H9 (cell line): ENCODE data around the gene ARHGAP26. TPM values are rescaled to one million over a fixed set of nuclear protein-coding genes. Genes with fewer than 3 reads are reported as not detected.

Experiments
- DNase-seq: peaks from one replicate; pipeline ENCODE4 v3.0.0-alpha.2; 2017
- H2AFZ ChIP-seq: one replicate; pipeline ENCODE4 v1.6.1; 2013; ENCODE audit warnings: mild to moderate bottlenecking, low read length, control low read depth, moderate library complexity
- H2AK5ac ChIP-seq: 2 replicates; pipeline ENCODE4 v1.6.1; 2013; ENCODE audit warnings: low read length, control low read depth, mixed read lengths; ENCODE audit not compliant: insufficient read length
- H2BK120ac ChIP-seq: one replicate; pipeline ENCODE4 v1.6.1; 2013; ENCODE audit warnings: low read depth, mild to moderate bottlenecking, low read length, control low read depth, inconsistent platforms; ENCODE audit not compliant: poor library complexity, severe bottlenecking
- H2BK12ac ChIP-seq: 2 replicates; pipeline ENCODE4 v1.6.1; 2013; ENCODE audit warnings: low read length, control low read depth, mixed read lengths, low read depth; ENCODE audit not compliant: insufficient read length
- H2BK15ac ChIP-seq: 2 replicates; pipeline ENCODE4 v1.6.1; 2013; ENCODE audit warnings: low read depth, low read length, control low read depth
- H2BK20ac ChIP-seq: one replicate; pipeline ENCODE4 v1.6.1; 2013; ENCODE audit warnings: low read depth, mild to moderate bottlenecking, low read length, control low read depth, inconsistent platforms; ENCODE audit not compliant: poor library complexity, severe bottlenecking
- H2BK5ac ChIP-seq: 2 replicates; pipeline ENCODE4 v1.6.1; 2013; ENCODE audit warnings: low read length, control low read depth, mixed read lengths; ENCODE audit not compliant: insufficient read length
- H3K14ac ChIP-seq: 2 replicates; pipeline ENCODE4 v1.6.1; 2013; ENCODE audit warnings: low read length, control low read depth; ENCODE audit not compliant: insufficient read depth
- H3K18ac ChIP-seq: 2 replicates; pipeline ENCODE4 v1.6.1; 2013; ENCODE audit warnings: low read depth, mild to moderate bottlenecking, mixed read lengths, low read length, control low read depth; ENCODE audit not compliant: insufficient read length
- H3K23ac ChIP-seq: 2 replicates; pipeline ENCODE4 v1.6.1; 2013; ENCODE audit warnings: low read length, control low read depth, mixed read lengths, low read depth; ENCODE audit not compliant: insufficient read length
- H3K23me2 ChIP-seq: 2 replicates; pipeline ENCODE4 v1.6.1; 2013; ENCODE audit warnings: low read depth, mild to moderate bottlenecking, mixed read lengths, low read length, control low read depth; ENCODE audit not compliant: insufficient read length, poor library complexity, severe bottlenecking
- H3K27ac ChIP-seq: 2 replicates; pipeline ENCODE4 v1.5.1; 2013; ENCODE audit warnings: low read length, control low read depth, mixed read lengths, low read depth; ENCODE audit not compliant: insufficient read length
- H3K27me3 ChIP-seq: 2 replicates; pipeline ENCODE4 v1.6.1; 2013; ENCODE audit warnings: low read length, control low read depth, inconsistent platforms; ENCODE audit not compliant: insufficient read depth
- H3K4ac ChIP-seq: 2 replicates; pipeline ENCODE4 v1.6.1; 2013; ENCODE audit warnings: low read depth, mild to moderate bottlenecking, control low read depth, inconsistent platforms, low read length, moderate library complexity
- H3K4me1 ChIP-seq: 2 replicates; pipeline ENCODE4 v1.6.1; 2013; ENCODE audit warnings: low read length, control low read depth, inconsistent platforms; ENCODE audit not compliant: insufficient read depth
- H3K4me2 ChIP-seq: 2 replicates; pipeline ENCODE4 v1.6.1; 2013; ENCODE audit warnings: low read length, control low read depth, mixed read lengths; ENCODE audit not compliant: insufficient read length, insufficient read depth
- H3K56ac ChIP-seq: 2 replicates; pipeline ENCODE4 v1.6.1; 2013; ENCODE audit warnings: low read depth, mild to moderate bottlenecking, mixed read lengths, low read length, control low read depth; ENCODE audit not compliant: insufficient read length
- H3K79me1 ChIP-seq: 2 replicates; pipeline ENCODE4 v1.6.1; 2013; ENCODE audit warnings: low read depth, mild to moderate bottlenecking, moderate library complexity, low read length, control low read depth, inconsistent platforms; ENCODE audit not compliant: insufficient read depth, poor library complexity, severe bottlenecking
- H3K79me2 ChIP-seq: 2 replicates; pipeline ENCODE4 v1.6.1; 2013; ENCODE audit warnings: low read length, control low read depth, inconsistent platforms; ENCODE audit not compliant: insufficient read depth
- H3K9ac ChIP-seq: 2 replicates; pipeline ENCODE4 v1.6.1; 2013; ENCODE audit warnings: low read length, control low read depth, mixed read lengths; ENCODE audit not compliant: insufficient read length; ENCODE audit errors: extremely low read depth
- H3K9me3 ChIP-seq: one replicate; pipeline ENCODE4 v1.6.1; 2013; ENCODE audit warnings: low read depth, low read length, inconsistent platforms; ENCODE audit not compliant: control insufficient read depth
- H3T11ph ChIP-seq: one replicate; pipeline ENCODE4 v1.6.1; 2013; ENCODE audit warnings: mild to moderate bottlenecking, low read length, control low read depth, inconsistent platforms
- H4K20me1 ChIP-seq: one replicate; pipeline ENCODE4 v1.6.1; 2013; ENCODE audit not compliant: control insufficient read depth, insufficient read length, insufficient read depth
- H4K5ac ChIP-seq: 2 replicates; pipeline ENCODE4 v1.6.1; 2013; ENCODE audit warnings: low read depth, mild to moderate bottlenecking, mixed read lengths, low read length, control low read depth; ENCODE audit not compliant: insufficient read length
- H4K8ac ChIP-seq: replicated peaks from 2 replicates; pipeline ENCODE4 v1.6.1; 2013; ENCODE audit warnings: low read length, control low read depth, mixed read lengths, low read depth; ENCODE audit not compliant: insufficient read length
- H4K91ac ChIP-seq: 2 replicates; pipeline ENCODE4 v1.6.1; 2013; ENCODE audit warnings: low read depth, mild to moderate bottlenecking, moderate library complexity, mixed read lengths, low read length, control low read depth; ENCODE audit not compliant: insufficient read length
- H3K27ac Mint-ChIP-seq, 3 experiments: 2 replicates in 2 of 3; 3 replicates in 1 of 3; pipeline ENCODE4 v1.8.0; 2020 to 2021; ENCODE audit warnings: mixed read lengths in 3 of 3, mild to moderate bottlenecking in 1 of 3, moderate library complexity in 1 of 3
- H3K27me3 Mint-ChIP-seq: 2 replicates; pipeline ENCODE4 v1.8.0; 2021; ENCODE audit warnings: low read depth, mild to moderate bottlenecking, moderate library complexity, mixed read lengths
- H3K36me3 Mint-ChIP-seq, 3 experiments: 2 replicates in 2 of 3; 3 replicates in 1 of 3; pipeline ENCODE4 v1.8.0; 2020 to 2021; ENCODE audit warnings: low read depth in 3 of 3, mixed read lengths in 3 of 3; ENCODE audit not compliant: insufficient read depth in 1 of 3
- H3K4me1 Mint-ChIP-seq, 2 experiments: 2 replicates each; pipeline ENCODE4 v1.8.0; 2020; ENCODE audit warnings: mixed read lengths in 2 of 2
- H3K4me3 Mint-ChIP-seq, 2 experiments: 2 replicates in 1 of 2; 3 replicates in 1 of 2; pipeline ENCODE4 v1.8.0; 2020 to 2021; ENCODE audit warnings: mild to moderate bottlenecking in 2 of 2, mixed read lengths in 2 of 2, moderate library complexity in 1 of 2
- H3K9me3 Mint-ChIP-seq, 2 experiments: 2 replicates in 1 of 2; 3 replicates in 1 of 2; pipeline ENCODE4 v1.8.0; 2020; ENCODE audit warnings: mild to moderate bottlenecking in 2 of 2, mixed read lengths in 2 of 2, moderate library complexity in 1 of 2
- WGBS: extraction: QIAGEN DNeasy Blood & Tissue Kit; methylation state at CpG from one replicate; pipeline ENCODE4 v1.1.7; 2013; ENCODE audit warnings: missing lambda C conversion rate, low lambda C conversion rate, mixed read lengths; ENCODE audit not compliant: insufficient read length; ENCODE audit errors: extremely low coverage; 5-methylcytosine and 5-hydroxymethylcytosine counted together
- total RNA-seq: library from RNA; stranded (reverse); gene quantifications from 2 replicates; pipeline ENCODE4 v1.2.1, GENCODE V29; 2021
- TF ChIP-seq, protein P1 (sequence below): fragments of 200-600 bp; sonication (generic); conservative IDR thresholded peaks from 3 replicates; pipeline ENCODE4 v1.8.0; 2021; ENCODE audit warnings: antibody characterized with exemption, mild to moderate bottlenecking

ARHGAP26 gene
- total RNA-seq, 1 experiment from 2014 or later: 13.8 TPM

DNA sequence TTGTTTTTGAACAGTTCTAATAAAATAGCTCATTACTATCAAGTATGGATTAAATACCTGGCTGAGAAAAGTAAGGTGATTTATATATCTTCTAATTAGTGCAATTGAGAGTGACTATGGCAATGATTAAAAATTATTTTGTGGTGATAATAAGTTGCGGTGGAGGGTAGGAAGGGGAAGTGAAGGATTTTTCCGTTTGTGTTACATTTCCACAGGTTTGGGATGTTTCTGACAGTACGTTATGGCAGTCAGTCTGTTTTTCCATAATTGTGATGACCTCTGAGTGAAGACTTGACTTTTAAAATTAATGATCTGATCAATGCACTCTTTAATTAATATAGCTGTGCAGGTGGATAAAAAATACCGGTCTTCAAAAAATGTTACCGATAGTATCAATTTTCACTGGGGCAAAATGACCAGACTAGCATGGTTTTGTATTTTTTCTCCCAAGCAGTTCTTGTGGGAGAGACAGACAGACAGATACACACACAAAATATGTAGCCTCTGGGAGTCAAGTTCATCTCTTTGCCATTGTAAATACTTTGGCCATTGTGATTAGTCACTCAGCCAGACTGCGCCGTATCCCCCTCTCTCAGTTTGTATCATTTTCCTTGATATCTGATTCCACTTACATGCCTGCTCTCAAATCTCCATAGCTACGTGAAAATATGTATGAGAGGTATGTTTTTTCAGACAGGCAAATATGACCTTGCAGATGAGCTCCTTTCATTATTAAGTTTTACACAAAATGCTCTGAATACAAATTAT is 60.2 kb downstream of the ARHGAP26 start:
- Histone ChIP-seq H3K27me3 (no peaks in the 10 kb centered on the region), H3K56ac (no peak overlapping the region), H3K4ac (no peak overlapping the region), H3K23me2 (no peaks in the 10 kb centered on the region), H3K9me3 (no peaks in the 10 kb centered on the region), H2BK15ac (no peak overlapping the region), H3K27ac (no peak overlapping the region), H2BK12ac (no peak overlapping the region), H3K14ac (no peak overlapping the region), H3K18ac (no peak overlapping the region), H3T11ph (no peak overlapping the region), H4K8ac (no peak overlapping the region), H4K5ac (no peak overlapping the region), H3K79me1 (no peaks in the 10 kb centered on the region), H2BK120ac (no peak overlapping the region), H3K4me1 (no peaks in the 10 kb centered on the region; the same call in 1 of the 2 replicates), H3K4me2 (no peak overlapping the region), H2AK5ac (no peak overlapping the region), H3K9ac (no peak overlapping the region), H4K20me1 (no peaks in the 10 kb centered on the region), H2AFZ (no peak overlapping the region), H2BK20ac (no peak overlapping the region), H4K91ac (no peak overlapping the region), H3K23ac (no peak overlapping the region), H3K79me2 (no peaks in the 10 kb centered on the region), H2BK5ac (no peak overlapping the region)
- WGBS: 100% methylated on average over 2 of the region's 8 CpGs
- TF ChIP-seq, protein P1, sequence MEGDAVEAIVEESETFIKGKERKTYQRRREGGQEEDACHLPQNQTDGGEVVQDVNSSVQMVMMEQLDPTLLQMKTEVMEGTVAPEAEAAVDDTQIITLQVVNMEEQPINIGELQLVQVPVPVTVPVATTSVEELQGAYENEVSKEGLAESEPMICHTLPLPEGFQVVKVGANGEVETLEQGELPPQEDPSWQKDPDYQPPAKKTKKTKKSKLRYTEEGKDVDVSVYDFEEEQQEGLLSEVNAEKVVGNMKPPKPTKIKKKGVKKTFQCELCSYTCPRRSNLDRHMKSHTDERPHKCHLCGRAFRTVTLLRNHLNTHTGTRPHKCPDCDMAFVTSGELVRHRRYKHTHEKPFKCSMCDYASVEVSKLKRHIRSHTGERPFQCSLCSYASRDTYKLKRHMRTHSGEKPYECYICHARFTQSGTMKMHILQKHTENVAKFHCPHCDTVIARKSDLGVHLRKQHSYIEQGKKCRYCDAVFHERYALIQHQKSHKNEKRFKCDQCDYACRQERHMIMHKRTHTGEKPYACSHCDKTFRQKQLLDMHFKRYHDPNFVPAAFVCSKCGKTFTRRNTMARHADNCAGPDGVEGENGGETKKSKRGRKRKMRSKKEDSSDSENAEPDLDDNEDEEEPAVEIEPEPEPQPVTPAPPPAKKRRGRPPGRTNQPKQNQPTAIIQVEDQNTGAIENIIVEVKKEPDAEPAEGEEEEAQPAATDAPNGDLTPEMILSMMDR: no peak
- H3K4me3 Mint-ChIP-seq: no peak overlapping the region
- H3K27me3 Mint-ChIP-seq: no peaks in the 10 kb centered on the region
- no peaks in the 10 kb centered on the region for H3K9me3 Mint-ChIP-seq
- no peaks in the 10 kb centered on the region; a peak in 1 of 7 replicates for H3K36me3 Mint-ChIP-seq
- peaks cover 35 to 39% of the 10 kb centered on the region in 2 experiments for H3K4me1 Mint-ChIP-seq
- no peak overlapping the region for H3K27ac Mint-ChIP-seq
- no peak for DNase-seq
